HPDE6-E6E7 (cell line): ENCODE data around the gene PDE12.

ENCODE experiments used
- DNase-seq: peaks from one replicate; pipeline ENCODE4 v3.0.0; 2011; ENCODE audit warnings: missing footprints; ENCODE audit errors: extremely low spot score

PDE12 gene, protein sequence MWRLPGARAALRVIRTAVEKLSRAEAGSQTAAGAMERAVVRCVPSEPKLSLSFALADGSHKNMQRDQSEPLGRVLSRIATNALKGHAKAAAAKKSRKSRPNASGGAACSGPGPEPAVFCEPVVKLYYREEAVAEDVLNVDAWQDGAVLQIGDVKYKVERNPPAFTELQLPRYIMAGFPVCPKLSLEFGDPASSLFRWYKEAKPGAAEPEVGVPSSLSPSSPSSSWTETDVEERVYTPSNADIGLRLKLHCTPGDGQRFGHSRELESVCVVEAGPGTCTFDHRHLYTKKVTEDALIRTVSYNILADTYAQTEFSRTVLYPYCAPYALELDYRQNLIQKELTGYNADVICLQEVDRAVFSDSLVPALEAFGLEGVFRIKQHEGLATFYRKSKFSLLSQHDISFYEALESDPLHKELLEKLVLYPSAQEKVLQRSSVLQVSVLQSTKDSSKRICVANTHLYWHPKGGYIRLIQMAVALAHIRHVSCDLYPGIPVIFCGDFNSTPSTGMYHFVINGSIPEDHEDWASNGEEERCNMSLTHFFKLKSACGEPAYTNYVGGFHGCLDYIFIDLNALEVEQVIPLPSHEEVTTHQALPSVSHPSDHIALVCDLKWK

DNA sequence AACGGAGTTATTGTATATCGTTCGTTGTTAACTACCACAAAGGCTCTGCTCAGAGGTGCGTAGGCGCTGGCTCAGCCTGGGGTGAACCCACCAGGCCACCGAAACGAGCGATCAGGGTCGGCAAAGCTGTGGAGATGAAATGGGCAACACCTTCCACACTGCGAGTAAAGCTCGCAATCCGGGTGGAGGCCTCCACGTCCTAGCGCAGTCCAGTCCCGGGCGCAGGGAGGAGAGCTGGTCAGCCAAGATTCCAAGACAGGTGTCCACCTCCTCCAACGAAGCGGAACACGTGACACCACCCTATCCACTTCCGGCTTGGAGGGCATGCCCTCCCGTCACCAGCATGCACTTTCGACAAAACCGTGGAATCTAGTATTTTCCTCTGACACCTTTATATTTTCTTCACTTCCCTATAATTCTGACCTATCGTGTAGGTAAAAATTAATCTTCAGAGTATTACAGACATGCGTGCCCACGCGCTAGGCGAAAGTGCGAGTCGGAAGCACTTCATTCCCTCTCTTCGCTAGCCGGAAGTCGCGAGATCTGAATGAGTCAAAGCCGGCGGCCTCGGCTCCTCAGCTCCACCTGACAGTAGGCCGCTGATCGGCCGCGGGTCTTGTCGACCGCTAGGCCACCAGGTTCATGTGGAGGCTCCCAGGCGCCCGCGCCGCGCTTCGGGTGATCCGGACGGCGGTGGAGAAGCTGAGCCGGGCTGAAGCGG, at the start of gene PDE12:
TSS of gene PDE12 (plus strand) at position 537 of the 721 bp plus-strand sequence. CDS start at position 643, 106 bp downstream.
- DNase-seq: no peak

DNA sequence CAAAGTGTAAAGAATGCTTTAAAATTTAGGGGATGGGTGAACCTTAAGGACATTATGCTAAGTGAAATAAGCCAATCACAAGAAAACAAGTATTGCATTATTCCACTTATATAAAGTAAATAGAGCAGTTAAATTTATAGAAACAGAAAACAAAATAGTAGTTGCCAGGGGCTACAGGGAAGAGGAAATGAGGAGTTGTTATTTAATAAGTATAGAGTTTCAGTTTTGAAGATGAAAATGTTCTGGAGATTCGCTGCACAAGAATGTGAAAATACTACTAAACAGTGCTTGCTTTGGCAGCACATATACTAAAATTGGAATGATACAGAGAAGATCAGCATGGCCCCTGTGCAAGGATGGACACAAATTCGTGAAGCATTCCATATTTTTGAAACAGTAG, 43.9 kb upstream of the PDE12 start:
- DNase-seq: no peak

DNA sequence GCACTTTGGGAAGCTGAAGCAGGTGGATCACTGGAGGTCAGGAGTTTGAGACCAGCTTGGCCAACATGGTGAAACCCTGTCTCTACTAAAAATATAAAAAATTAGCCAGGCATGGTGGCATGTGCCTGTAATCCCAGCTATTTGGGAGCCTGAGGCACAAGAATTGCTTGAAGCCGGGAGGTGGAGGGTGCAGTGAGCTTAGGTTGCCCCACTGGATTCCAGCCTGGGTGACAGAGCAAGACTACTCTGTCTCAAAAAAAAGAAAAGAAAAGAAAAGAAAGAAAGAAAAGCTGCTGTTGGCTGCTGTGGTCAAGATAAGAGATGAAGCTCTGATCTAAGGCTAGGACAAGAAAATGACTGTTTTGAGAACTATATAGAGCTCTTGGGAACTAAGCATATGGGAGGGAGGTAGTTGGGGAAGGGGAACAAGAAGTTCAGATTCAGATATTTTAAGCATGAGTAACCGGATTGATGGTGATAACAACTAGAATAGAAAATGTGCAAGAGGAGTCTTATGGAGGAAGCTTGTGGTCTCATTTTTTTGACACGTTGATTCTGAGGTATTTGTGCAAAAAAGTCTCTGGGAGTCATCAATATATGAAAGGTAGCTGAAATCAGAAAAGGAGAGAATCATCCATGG, 37.7 kb upstream of the PDE12 start:
- DNase-seq: no peak

DNA sequence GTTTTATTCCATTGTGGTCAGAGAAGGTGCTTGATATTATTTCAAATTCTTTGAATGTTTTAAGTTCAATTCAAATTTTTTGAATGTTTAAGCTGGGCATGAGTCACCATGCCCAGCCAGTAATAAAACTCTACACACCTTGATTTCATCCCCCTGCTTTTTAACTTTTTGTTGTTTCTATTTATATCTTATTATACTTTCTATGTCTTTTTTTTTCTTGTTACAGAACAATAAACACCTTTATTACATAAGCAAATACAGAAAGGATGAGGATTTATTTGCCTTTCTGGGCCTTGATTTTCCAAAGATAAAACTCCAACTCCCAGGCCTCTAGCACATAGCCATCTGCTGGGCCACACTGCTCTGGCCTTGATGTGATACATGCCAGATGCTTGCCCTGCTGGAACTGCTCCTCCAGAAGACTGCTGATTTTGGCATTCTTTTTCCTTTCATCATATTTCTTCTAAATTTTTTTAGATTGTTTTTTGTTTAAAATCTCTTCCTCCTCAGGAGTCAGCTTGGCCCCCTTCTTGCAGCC, 25.9 kb upstream of the PDE12 start:
- DNase-seq: no peak

DNA sequence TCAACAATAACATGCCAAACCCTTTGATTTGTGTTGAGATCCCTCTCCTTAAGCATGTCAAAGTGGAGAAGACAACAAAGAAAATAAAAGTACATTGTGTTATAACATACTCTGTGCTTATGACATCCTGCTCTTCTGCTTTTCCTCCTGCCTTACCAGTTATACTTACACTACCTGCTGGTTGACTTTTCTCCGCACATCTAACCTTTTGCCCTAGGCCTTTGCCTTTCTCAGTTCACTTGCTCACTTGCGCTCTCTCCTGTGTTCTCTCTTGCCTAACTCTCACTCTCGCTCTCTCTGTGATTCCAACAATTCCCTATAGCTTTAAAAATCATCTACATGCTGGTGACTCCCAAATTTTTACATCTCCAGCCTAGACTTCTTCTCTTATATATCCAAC, 17.6 kb upstream of the PDE12 start:
- no peak for DNase-seq

DNA sequence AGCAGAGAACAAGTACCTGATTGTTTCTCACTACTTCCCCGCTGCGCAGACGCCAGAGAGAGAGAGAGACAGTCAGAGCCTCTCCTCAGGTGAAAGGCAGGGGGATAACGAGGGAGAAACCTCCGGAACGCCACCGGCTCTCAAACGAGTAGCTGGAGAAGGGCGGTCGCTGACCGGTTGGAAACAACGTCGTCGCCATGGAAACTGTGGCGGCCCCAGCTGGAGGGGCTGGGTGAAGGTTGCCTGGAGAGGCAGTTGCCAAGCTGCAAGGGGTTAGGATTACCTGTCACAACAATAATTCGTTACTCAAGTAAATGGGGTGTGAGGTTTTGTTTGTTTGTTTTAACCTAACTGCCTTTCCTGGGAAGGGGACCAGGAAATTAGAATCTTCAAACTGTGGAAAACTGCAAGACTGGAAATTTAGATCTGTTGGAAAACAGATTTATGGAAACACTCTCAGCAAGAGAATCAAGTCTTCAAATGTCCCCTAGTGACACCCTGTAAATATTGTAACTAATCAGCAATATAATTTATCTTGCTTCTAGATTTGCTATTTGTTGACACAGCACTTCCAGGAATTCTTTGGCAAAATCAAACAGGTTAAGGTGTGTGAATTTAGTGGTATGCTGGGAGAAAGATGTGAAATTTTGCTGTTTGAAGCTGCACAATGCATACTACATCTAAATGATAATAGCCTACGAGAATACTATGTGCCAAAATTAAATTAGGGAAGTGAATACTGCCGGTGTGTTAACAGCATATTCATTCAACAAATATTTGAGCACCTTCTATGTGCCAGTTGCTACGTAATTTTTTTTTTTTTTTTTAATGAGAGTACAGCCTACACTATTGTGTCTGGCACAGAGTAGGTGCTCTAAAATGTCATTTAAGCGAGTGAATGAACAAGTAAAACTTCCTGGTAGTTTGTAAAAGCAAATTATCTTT, 11.6 kb upstream of the PDE12 start, which contains the start of gene DNAH12:
TSS of gene DNAH12 (minus strand) at position 164 of the 945 bp plus-strand sequence. CDS start 1,474 bp downstream, outside the sequence.
- DNase-seq: no peak

DNA sequence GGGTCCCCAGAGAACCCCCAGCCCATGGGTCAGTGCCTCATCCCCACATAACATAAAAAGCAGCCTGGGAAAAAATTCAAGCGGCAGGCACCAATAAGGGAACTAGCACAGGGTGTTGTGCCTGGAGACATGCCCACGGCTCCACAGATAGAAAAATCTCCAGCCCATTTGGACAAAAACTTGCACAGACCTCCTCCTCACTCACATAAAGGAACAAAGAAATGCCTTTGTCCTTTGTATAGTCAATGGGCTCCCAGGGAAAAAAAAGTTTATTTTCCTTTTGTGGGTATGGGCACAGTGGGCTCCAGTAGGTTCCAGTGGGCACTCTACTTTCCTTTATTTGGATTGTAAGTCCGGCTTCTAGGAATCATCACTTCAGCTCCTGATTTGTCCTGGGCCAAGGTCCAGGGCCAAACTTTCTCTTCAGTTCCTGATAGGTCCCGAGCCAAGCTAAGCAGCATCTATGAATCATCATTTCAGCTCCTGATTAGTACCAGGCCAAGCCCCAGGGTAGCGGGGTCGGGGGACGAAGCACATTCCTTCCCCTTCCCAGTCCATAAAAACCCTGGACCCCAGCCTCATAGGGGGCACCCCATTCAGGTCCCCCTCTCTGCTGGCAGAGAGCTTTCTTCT, 10.3 kb upstream of the PDE12 start:
- DNase-seq: no peak

DNA sequence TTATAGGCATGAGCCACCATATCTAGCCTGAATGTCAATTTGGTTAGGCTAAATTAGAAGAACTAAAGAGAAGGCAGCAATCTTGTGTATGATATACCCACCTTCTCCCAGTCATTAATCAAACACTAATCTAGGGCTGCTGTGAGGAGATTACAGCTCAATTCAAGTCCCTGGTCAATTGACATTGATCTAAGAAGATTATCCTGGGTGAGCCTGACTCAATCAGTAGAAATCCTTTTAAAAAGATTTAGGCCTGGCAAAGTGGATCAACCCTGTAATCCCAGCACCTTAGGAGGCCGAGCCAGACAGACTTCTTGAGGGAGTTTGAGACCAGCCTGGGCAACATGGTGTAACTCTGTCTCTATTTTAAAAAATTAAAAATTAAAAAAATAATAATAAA, 9.5 kb upstream of the PDE12 start:
- no peak for DNase-seq

DNA sequence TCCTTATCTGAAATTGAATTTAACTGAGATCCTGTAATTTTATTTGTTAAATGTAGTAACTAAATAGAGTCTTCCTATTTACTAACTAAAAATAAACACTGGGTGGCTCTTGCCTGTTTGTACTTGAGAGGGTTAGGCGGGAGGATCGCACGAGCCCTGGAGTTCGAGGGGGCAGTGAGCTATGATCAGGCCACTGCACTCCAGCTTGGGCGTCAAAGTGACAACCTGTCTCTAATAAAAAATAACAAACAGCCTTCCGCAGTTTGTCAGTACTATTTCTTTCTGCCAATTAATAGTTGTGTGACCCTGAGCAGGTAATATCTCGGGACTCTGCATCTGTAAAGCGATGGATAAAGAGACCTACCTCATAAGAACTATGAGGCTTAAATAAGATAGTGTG, 768 bp upstream of the PDE12 start:
- DNase-seq: no peak

DNA sequence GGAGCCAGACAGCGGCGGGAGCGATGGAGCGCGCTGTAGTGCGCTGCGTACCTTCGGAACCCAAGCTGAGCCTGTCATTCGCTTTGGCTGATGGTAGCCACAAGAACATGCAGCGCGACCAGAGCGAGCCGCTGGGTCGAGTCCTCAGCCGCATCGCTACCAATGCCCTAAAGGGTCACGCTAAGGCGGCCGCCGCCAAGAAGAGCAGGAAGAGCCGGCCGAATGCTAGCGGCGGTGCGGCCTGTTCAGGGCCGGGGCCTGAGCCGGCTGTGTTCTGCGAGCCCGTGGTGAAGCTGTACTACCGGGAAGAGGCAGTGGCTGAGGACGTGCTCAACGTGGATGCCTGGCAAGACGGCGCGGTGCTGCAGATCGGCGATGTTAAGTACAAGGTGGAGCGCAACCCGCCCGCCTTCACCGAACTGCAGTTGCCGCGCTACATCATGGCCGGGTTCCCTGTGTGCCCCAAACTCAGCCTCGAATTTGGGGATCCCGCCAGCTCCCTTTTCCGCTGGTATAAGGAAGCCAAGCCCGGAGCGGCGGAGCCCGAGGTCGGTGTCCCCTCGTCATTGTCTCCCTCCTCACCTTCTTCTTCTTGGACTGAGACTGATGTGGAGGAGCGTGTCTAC, 498 bp downstream of the PDE12 start:
- no peak for DNase-seq

DNA sequence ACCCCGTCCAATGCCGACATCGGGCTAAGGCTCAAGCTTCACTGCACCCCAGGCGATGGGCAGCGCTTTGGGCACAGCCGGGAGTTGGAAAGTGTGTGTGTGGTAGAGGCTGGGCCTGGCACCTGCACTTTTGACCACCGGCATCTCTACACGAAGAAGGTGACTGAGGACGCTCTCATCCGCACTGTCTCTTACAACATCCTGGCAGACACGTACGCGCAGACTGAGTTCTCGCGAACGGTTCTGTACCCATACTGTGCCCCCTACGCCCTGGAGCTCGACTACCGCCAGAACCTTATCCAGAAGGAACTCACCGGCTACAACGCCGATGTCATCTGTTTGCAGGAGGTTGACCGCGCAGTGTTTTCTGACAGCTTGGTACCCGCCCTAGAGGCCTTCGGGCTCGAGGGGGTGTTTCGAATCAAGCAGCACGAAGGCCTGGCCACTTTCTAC, 1.0 kb downstream of the PDE12 start:
- DNase-seq: no peak

DNA sequence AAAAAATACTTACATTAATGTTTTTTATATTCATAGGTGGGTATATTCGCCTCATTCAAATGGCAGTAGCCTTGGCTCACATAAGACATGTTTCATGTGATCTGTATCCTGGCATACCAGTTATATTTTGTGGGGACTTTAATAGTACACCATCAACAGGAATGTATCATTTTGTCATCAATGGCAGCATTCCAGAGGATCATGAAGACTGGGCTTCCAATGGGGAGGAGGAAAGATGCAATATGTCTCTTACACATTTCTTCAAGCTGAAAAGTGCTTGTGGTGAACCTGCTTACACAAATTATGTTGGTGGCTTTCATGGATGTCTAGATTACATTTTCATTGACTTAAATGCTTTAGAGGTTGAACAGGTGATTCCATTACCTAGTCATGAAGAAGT, 3.5 kb downstream of the PDE12 start:
- DNase-seq: no peak

DNA sequence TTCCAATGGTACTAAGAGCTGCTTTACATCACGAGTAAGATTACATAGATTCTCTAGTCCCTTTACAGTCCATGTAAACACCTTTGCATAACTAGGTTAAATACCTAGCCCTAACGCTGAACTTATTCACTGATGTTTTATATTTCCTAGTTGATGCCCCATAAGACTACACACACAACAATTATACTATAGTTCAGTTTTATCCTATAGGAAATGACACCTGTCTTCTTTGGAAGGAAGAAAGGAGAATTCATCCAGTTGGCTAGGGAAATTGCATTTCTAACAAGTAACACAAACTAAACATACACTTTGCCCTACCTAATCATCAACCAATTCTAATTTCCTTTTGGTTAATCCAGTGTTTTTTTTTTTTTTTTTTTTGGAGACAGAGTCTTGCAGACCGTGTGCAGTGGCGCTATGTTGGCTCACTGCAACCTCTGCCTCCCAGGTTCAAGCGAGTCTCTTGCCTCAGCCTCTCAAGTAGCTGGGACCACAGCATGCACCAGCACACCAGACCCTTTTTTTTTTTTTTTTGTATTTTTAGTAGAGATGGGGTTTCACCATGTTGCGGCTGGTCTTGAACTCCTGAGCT, 13.9 kb downstream of the PDE12 start:
- DNase-seq: no peak

DNA sequence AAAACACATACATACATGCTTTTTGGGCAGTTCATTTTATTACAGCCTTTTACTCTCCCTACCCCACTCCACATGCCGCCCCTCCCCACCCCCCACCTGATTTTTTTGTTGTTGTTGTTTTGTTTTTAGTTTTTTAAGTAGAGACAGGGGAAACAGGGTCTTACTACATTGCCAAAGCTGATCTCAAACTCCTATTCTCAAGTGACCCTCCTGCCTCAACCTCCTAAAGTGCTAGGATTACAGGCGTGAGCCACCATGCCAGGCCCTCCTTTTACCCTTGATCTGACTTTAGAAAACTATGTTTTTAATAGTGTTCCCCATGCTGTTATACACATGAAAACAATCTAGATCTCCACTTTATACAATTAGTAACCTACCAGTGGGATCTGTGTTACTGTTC, 14.8 kb downstream of the PDE12 start:
- no peak for DNase-seq

DNA sequence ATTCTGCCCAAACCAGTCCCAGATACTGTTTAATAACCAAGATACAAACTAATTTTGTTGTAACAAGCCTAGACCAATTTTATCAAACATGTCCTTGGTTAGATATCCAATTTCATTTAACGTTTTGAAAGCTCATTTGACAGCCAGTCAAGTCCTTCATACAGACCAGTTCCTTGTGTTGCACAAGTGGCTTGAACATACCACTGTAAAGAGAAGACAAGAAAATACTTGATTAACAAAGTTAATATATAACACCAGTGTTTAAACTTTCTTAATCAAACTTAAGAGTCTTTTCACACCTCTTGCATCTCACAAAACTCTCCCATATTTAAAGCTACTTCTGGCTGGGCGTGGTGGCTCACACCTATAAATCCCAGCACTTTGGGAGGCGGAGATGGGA, 16.0 kb downstream of the PDE12 start:
- no peak for DNase-seq

DNA sequence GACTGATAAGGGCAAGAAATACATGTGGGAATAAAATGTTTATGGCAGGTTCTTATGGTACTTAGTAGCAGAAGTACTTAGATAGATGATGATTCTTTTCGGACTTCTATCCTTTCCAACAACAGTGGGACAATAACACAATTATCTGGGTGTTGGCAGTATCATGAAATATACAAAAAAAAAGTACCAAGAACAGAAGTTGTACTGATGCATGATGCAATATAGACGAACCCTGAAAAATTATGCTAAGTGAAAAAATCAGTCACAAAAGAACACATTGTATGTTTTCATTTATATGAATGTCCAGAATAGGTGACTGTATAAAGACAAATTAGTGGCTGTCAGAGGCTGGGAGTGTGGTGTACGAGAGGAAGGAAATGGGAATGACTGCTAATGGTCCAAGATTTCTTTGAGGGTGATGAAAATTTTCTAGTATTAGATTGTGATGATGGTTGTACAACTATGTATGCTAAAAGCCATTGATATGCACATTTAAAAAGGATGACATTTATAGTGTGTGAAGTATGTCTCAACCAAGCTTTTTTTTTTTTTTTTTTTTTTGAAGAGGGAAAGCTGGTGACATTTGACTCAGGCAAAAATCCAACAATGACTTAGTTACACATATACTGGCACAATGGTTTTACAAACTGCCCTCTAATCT, 20.0 kb downstream of the PDE12 start:
- no peak for DNase-seq

DNA sequence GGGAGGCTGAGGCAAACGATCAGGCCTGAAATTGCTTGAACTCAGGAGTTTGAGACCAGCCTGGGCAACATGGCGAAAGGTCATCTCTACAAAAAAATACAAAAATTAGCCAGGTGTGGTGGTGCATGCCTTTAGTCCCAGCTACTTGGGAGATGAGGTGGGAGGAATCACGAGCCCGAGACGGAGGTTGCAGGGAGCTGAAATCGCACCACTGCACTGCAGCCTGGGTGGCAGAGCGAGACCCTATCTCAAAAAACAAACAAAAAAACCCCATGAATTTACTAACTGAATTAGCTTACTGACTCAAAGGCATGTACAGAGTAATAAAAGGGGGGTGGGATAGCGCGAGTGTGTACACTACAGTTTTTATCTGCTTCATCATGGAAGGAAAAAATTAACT, 21.7 kb downstream of the PDE12 start:
- no peak for DNase-seq

DNA sequence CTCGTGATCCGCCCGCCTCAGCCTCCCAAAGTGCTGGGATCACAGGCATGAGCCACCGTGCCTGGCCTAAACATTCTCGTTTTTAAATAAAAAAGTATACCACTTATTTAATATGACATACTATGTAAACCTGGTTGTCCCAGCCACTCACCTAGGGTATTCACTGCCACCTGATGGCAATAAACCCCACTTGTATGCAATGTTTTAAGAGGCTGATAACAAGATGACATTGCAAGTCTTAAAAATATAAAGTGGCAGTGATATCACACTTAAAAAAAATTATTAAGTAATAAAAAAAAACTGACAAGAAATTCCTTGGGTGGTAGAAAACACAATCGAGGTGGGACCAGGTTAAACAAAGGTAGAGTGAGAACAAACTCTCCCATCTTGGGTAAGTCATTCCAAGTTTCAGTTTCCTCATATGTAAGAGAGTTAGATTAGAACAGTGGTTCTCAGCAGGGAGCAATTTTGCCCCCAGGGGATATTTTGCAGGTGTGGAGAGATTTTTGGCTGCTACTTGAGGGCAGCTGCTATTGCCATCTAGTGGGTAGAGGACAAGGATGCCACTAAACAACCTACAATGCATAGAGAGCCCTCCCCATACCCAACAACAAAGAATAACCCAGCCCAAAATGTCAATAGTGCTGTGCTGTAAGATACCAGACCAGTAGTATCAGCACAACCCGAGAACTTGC, 26.5 kb downstream of the PDE12 start:
- peak; percentile 9 for DNase-seq
